Stomach (tissue), 9 donors: ENCODE measurements around the gene METTL16. TPM values are rescaled to one million over a fixed set of nuclear protein-coding genes. Genes with fewer than 3 reads are reported as not detected.

Experiments used
- DNase-seq, 2 donors: peaks; one replicate each; pipeline versions ENCODE4 v3.0.0 to v3.0.0-alpha.2; 2013 to 2019
- H3K27ac ChIP-seq, 5 donors: fragments of 200-600 bp in 4 of 5; sonication (generic) in 4 of 5; one replicate each; pipeline ENCODE4 v1.5.1; 2013 to 2019; ENCODE audit warnings: mild to moderate bottlenecking in 1 of 5, moderate library complexity in 1 of 5
- H3K27me3 ChIP-seq, 3 donors: fragments of 200-600 bp; sonication (generic); one replicate each; pipeline ENCODE4 v1.5.1; 2017 to 2019; ENCODE audit warnings: mixed run types in 1 of 3
- H3K36me3 ChIP-seq, 4 donors: fragments of 200-600 bp; sonication (generic); 1 replicate in 3 of 4; 2 replicates in 1 of 4; pipeline ENCODE4 v1.5.1; 2016 to 2019
- H3K4me1 ChIP-seq, 4 donors: fragments of 200-600 bp; sonication (generic); one replicate each; pipeline ENCODE4 v1.5.1; 2016 to 2019
- H3K4me3 ChIP-seq, 4 donors: fragments of 200-600 bp; sonication (generic) in 3 of 4; one replicate each; pipeline ENCODE4 v1.5.1; 2016 to 2019; ENCODE audit warnings: mild to moderate bottlenecking in 1 of 4
- H3K9me3 ChIP-seq, 4 donors: fragments of 200-600 bp; sonication (generic); one replicate each; pipeline ENCODE4 v1.5.1; 2016 to 2019
- EP300 ChIP-seq: sonication (generic); formaldehyde crosslinking; IDR thresholded peaks from one replicate; pipeline ENCODE4 v1.6.1; 2017; ENCODE audit warnings: antibody characterized with exemption
- POLR2A ChIP-seq, 4 donors: fragments of 450-650 bp; IDR thresholded peaks; one replicate each; pipeline ENCODE4 v1.6.1; 2016; ENCODE audit warnings: antibody characterized with exemption in 4 of 4, control low read depth in 2 of 4, mild to moderate bottlenecking in 1 of 4, moderate library complexity in 1 of 4
- POLR2AphosphoS5 ChIP-seq, 3 donors: sonication (generic); formaldehyde crosslinking; IDR thresholded peaks; one replicate each; pipeline ENCODE4 v1.6.1; 2016; ENCODE audit warnings: antibody characterized with exemption in 3 of 3
- WGBS, 5 donors: extraction: QIAGEN DNeasy Blood & Tissue Kit in 3 of 5; methylation state at CpG; one replicate each; pipeline versions ENCODE4 v1.1.5 to v1.1.7; 2013 to 2018; 5-methylcytosine and 5-hydroxymethylcytosine counted together
- intact Hi-C: fragments of 100-400 bp; cut with DNase I; formaldehyde crosslinking; loops from one replicate; pipeline ENCODE4 v1.15.1; 2023; ENCODE audit warnings: low total_unique reads
- polyA plus RNA-seq, 3 donors: library from polyadenylated mRNA; stranded (reverse); fragments of 200-250 nt; gene quantifications; one replicate each; pipeline ENCODE4 v1.2.3, GENCODE V29; 2013
- total RNA-seq, 5 donors: library from RNA; depleted of rRNA; stranded (reverse); fragments of >200 nt; gene quantifications; one replicate each; pipeline versions ENCODE4 v1.1.0 to v1.2.3, GENCODE V29; 2014 to 2016
- TF ChIP-seq, protein P1 (sequence below), 7 experiments: fragments of 450-650 bp in 4 of 7; fragments of 200-600 bp in 3 of 7; sonication (generic) in 3 of 7; IDR thresholded peaks; one replicate each; pipeline ENCODE4 v1.5.1; 2016 to 2019; ENCODE audit warnings: antibody characterized with exemption in 7 of 7, control low read depth in 2 of 7, mild to moderate bottlenecking in 1 of 7
- donor health status: healthy with polysubstance abuse.
- donor health status: Bipolar disorder and iron deficiency.
- donor health status: healthy.

Gene METTL16
- total and polyA plus RNA-seq, 8 donors, result 11.3 to 108 (median 16.6) TPM

DNA sequence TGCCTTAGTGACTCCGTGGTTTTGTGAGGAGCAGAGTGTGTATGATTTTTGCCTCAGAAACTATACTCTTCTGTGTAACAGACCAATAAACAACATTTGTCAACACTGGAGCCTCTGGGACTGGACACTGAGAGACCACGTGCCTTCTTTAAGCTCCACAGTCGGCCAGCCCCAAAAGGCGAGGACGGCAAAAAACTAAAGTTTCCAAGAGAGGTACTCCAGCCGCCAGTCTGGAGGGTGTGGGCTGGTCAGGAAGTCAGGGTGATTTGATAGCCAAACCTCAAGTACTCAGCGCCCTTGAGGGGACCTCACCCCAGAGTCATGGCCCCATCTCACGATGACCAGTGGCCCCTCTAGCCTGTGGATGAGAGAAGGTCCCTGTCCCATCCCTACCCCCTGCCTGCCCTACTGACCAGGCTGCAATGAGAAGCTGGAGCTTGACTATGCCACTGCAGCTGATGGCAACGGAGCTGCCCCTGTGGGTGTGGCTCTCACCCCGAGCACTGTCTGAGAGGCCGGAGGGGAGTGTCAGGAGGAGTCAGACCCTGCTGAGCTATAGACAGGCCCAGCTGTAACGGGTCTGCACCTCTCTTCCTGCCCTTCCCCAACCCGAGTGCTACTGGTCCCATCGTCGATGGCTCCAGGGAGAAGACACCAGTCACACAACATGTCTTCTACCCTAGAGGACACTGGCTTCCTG lies 130.6 kb downstream of the METTL16 start:
- H3K36me3 ChIP-seq, result peaks cover 27 to 75% (median 70%) of the 10 kb centered on the region in 4 donors
- no peaks in the 10 kb centered on the region for H3K27me3 ChIP-seq
- WGBS, 5 donors, result 64 to 78% (median 72%) methylated on average over 13 to 15 of the region's 15 CpGs
- peaks cover 12 to 36% (median 28%) of the 10 kb centered on the region in 4 donors for H3K4me1 ChIP-seq
- no peak for DNase-seq
- intact Hi-C loops, result loop anchor here (5.0 kb wide), 1 partner anchor 36 kb away; no protein-coding TSS in a partner anchor
- TF ChIP-seq, protein P1, sequence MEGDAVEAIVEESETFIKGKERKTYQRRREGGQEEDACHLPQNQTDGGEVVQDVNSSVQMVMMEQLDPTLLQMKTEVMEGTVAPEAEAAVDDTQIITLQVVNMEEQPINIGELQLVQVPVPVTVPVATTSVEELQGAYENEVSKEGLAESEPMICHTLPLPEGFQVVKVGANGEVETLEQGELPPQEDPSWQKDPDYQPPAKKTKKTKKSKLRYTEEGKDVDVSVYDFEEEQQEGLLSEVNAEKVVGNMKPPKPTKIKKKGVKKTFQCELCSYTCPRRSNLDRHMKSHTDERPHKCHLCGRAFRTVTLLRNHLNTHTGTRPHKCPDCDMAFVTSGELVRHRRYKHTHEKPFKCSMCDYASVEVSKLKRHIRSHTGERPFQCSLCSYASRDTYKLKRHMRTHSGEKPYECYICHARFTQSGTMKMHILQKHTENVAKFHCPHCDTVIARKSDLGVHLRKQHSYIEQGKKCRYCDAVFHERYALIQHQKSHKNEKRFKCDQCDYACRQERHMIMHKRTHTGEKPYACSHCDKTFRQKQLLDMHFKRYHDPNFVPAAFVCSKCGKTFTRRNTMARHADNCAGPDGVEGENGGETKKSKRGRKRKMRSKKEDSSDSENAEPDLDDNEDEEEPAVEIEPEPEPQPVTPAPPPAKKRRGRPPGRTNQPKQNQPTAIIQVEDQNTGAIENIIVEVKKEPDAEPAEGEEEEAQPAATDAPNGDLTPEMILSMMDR (IDR thresholded peaks at IDR 0.05), result no peak
- no peak for TF ChIP-seq POLR2A (IDR thresholded peaks at IDR 0.05)
- TF ChIP-seq EP300, result no peak
- TF ChIP-seq POLR2AphosphoS5 (IDR thresholded peaks at IDR 0.05), result no peak
- peak overlapping the region in 1 of 5 donors; percentile 29 for H3K27ac ChIP-seq
- H3K4me3 ChIP-seq, result no peak overlapping the region
- no peaks in the 10 kb centered on the region for H3K9me3 ChIP-seq

DNA sequence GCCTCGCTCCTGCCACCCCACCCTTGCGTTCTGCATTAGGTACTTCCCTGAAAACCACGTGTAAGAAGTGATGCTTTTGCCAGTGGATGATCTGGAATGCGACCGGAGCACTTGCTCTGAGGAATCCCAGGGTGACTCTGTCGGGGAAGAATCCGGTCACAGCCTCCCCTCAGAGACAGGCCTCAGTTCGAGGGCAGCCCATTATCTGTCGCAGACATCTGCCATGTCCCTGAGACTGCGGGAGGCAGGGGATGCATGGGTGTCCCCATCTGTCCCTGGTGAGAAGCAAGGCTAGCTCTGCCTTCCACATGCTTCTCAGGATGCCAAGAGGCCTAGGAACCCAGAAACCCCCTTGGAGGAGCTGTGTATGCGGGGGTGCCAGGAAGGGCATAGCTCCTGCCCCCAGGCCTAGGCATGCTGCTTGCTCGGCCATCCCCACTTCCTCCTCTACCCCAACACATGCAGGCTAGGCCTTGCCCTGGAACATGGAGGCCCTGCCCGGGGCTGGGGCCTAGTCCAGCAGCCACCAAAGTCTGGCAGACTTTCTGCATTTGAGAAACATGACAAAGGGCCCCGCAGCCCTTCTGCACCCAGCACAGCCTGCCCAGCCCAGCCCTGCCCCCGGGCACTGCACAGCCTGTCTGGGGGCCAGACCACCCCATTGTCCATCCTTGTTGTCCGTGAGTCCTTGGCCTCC lies 131.3 kb downstream of the METTL16 start:
- no peak for TF ChIP-seq POLR2AphosphoS5 (IDR thresholded peaks at IDR 0.05)
- TF ChIP-seq, protein P1 (IDR thresholded peaks at IDR 0.05), result no peak
- no peak for TF ChIP-seq EP300
- no peak for TF ChIP-seq POLR2A (IDR thresholded peaks at IDR 0.05)
- Histone ChIP-seq H3K9me3 (no peaks in the 10 kb centered on the region), H3K36me3 (peaks cover 27 to 75% (median 70%) of the 10 kb centered on the region in 4 donors), H3K27ac (peak overlapping the region in 1 of 5 donors; percentile 29), H3K4me3 (no peak overlapping the region), H3K4me1 (peaks cover 5 to 29% (median 21%) of the 10 kb centered on the region in 4 donors), H3K27me3 (no peaks in the 10 kb centered on the region)
- WGBS, 5 donors, result 71 to 83% (median 80%) methylated on average over 12 to 16 of the region's 16 CpGs
- intact Hi-C loops, result loop anchor here (5.0 kb wide), 1 partner anchor 37 kb away; no protein-coding TSS in a partner anchor
- no peak for DNase-seq

DNA sequence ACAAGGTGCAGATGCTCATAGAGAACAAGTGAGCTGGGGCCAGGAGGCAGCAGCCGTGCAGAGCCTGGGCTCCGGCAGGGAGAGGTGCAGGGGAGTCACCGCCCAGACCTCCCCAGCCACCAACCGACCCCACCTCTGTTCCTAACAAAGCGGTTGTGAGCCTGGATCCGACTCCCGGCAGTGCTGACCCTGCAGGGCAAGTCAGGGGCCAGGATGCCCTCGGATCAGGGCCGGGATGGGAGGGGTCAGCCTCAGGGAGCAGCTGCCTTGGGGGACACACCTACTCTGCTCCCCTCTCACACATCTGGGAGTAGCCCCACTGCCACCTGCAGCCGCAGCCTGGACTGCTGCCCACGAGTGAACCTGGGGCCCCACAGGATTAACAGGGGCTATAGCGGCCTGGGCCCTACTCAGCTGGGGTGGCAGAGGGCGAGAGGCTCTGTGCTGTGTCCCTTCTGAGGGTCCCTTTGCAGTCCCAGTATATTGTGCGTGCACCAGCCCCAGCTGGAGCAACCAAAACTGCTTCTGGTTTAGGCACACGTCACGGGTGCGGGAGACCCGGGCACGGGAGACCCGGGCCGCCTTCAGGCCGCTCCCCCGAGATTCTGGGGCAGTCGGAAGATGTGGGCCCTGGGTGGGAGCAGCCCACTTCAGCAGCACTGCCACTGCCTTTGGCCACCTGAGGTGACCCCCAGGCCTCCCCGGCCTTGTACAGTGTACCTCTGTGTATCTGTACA lies 132.0 kb downstream of the METTL16 start:
- H3K27me3 ChIP-seq, result no peaks in the 10 kb centered on the region
- H3K36me3 ChIP-seq, result peaks cover 26 to 75% (median 72%) of the 10 kb centered on the region in 4 donors
- no peak for TF ChIP-seq EP300
- peaks cover 5 to 24% (median 17%) of the 10 kb centered on the region in 4 donors for H3K4me1 ChIP-seq
- H3K27ac ChIP-seq, result peak overlapping the region in 1 of 5 donors; percentile 29
- DNase-seq, result no peak
- intact Hi-C loops, result loop anchor here (5.0 kb wide), 1 partner anchor 38 kb away; no protein-coding TSS in a partner anchor
- no peak overlapping the region for H3K4me3 ChIP-seq
- H3K9me3 ChIP-seq, result no peaks in the 10 kb centered on the region
- 83 to 86% (median 85%) methylated on average over 18 to 25 of the region's 25 CpGs for WGBS, 5 donors

- TF ChIP-seq EP300, result no peak
- no peak for TF ChIP-seq POLR2AphosphoS5 (IDR thresholded peaks at IDR 0.05)
- no peak for TF ChIP-seq POLR2A (IDR thresholded peaks at IDR 0.05)
- TF ChIP-seq, protein P1 (IDR thresholded peaks at IDR 0.05), result no peak
- Histone ChIP-seq H3K27ac (no peak overlapping the region), H3K27me3 (no peaks in the 10 kb centered on the region), H3K36me3 (peaks cover 26 to 82% (median 78%) of the 10 kb centered on the region in 4 donors), H3K9me3 (no peaks in the 10 kb centered on the region), H3K4me3 (no peak overlapping the region), H3K4me1 (peaks cover 5 to 18% (median 14%) of the 10 kb centered on the region in 4 donors)
- 86 to 96% (median 90%) methylated on average over 8 to 11 of the region's 11 CpGs for WGBS, 5 donors
- DNase-seq, result no peak
- intact Hi-C loops, result no loop called here
Observed at GRCh38 chr17:2378905-2379304, 132.8 kb downstream of the METTL16 start.
